ENCODE measurements around the gene PCAT7. TPM values are rescaled to one million over a fixed set of nuclear protein-coding genes. Genes with fewer than 3 reads are reported as not detected.
"Not testable (repeated sequence)": the region's sequence is repeated elsewhere in the genome, so short reads cannot be mapped to it uniquely, and the experiment has no call there.

Gene PCAT7
- total RNA-seq, 5 donors from 2014 or later (not counting 1 experiment from before 2014, with no cell fraction given) = not detected

DNA sequence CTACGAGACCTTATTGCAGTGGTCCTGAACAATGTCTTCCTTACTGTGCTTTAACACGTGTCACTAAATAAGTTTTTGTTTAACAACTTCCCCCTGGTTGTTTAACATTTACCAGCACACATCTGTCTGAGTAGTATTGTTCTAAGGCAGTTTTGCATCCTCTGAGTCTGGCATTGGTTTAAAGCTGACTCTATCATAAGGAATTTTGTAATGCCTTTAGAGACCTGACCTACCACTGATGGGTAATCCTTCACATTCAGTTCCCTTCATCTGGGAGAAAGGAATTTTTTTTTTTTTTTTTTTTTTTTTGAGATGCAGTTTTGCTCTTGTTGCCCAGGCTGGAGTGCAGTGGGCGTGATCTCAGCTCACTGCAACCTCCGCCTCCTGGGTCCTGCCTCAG, 20.0 kb upstream of the PCAT7 start:
- no peaks in the 10 kb centered on the region for H3K4me1 ChIP-seq (ENCODE audit: control insufficient read depth in 1 of 2, extremely low read depth in 1 of 2, insufficient read depth in 2 of 2, low read length in 2 of 2)
- ChIA-PET POLR2A (no interaction called here), CTCF (no interaction called here)
- Mint-ChIP-seq H3K27ac (no peak overlapping the region), H3K36me3 (no peaks in the 10 kb centered on the region), H3K9me3 (no peaks in the 10 kb centered on the region), H3K4me1 (no peaks in the 10 kb centered on the region), H3K27me3 (peaks cover 4 to 31% of the 10 kb centered on the region in 2 donors), H3K4me3 (no peak overlapping the region)
- H3K27ac ChIP-seq (ENCODE audit: low read length) = no peak overlapping the region
- no peak overlapping the region for H3K4me3 ChIP-seq (ENCODE audit: control insufficient read depth in 1 of 2, extremely low read depth in 1 of 2, low read length in 1 of 2)
- no peaks in the 10 kb centered on the region for H3K36me3 ChIP-seq (ENCODE audit: control insufficient read depth in 2 of 2, extremely low read depth in 1 of 2, insufficient read depth in 1 of 2, low read length in 1 of 2)
- no peaks in the 10 kb centered on the region for H3K9me3 ChIP-seq
- ATAC-seq (replicated peaks in 1 of 4) (no peak), DNase-seq (no peak)
- no CpG with 5 or more reads among the region's 4 CpGs for WGBS (ENCODE audit: insufficient coverage)
- H3K27me3 ChIP-seq (replicated peaks in 1 of 2; ENCODE audit: control insufficient read depth in 2 of 2, extremely low read depth in 1 of 2, insufficient read depth in 2 of 2, low read length in 1 of 2) = peaks cover 0 to 3% of the 10 kb centered on the region in 2 experiments

DNA sequence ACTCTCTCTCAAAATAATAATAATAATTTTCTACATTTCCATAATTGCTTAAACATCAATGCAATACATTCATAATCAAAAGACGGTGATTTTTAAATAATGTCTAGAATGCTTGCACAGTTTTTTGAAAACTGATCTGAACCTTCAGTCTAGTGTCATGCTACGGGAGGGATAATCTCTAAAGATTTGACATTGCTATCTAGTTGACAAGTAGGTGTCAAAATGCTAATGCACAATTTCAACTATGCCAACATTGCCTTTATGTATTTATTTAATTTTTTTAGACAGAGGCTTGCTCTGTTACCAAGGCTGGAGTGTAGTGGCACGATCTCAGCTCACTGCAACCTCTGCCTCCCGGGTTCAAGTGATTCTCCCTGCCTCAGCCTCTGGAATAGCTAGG, 16.0 kb upstream of the PCAT7 start:
- Histone ChIP-seq H3K4me3 (ENCODE audit: control insufficient read depth in 1 of 2, extremely low read depth in 1 of 2, low read length in 1 of 2) (no peak overlapping the region), H3K9me3 (no peaks in the 10 kb centered on the region), H3K27me3 (replicated peaks in 1 of 2; ENCODE audit: control insufficient read depth in 2 of 2, extremely low read depth in 1 of 2, insufficient read depth in 2 of 2, low read length in 1 of 2) (peaks cover 0 to 3% of the 10 kb centered on the region in 2 experiments), H3K36me3 (ENCODE audit: control insufficient read depth in 2 of 2, extremely low read depth in 1 of 2, insufficient read depth in 1 of 2, low read length in 1 of 2) (no peaks in the 10 kb centered on the region), H3K27ac (ENCODE audit: low read length) (no peak overlapping the region), H3K4me1 (ENCODE audit: control insufficient read depth in 1 of 2, extremely low read depth in 1 of 2, insufficient read depth in 2 of 2, low read length in 2 of 2) (no peaks in the 10 kb centered on the region)
- POLR2A ChIA-PET = no interaction called here
- Mint-ChIP-seq H3K27ac (no peak overlapping the region), H3K4me1 (no peaks in the 10 kb centered on the region), H3K27me3 (peaks cover 13 to 33% of the 10 kb centered on the region in 2 donors), H3K4me3 (no peak overlapping the region), H3K36me3 (no peaks in the 10 kb centered on the region), H3K9me3 (no peaks in the 10 kb centered on the region)
- CTCF ChIA-PET = no interaction called here
- ATAC-seq (replicated peaks in 1 of 4) (no peak), DNase-seq (no peak)
- WGBS (ENCODE audit: insufficient coverage) = 83% methylated on average over 2 of the region's 4 CpGs

- peaks cover 24 to 34% of the 10 kb centered on the region in 2 donors for H3K27me3 Mint-ChIP-seq
- POLR2A ChIA-PET = not testable (repeated sequence)
Measured at GRCh38 chr9:94544335-94544734, 10.5 kb upstream of the PCAT7 start.

DNA sequence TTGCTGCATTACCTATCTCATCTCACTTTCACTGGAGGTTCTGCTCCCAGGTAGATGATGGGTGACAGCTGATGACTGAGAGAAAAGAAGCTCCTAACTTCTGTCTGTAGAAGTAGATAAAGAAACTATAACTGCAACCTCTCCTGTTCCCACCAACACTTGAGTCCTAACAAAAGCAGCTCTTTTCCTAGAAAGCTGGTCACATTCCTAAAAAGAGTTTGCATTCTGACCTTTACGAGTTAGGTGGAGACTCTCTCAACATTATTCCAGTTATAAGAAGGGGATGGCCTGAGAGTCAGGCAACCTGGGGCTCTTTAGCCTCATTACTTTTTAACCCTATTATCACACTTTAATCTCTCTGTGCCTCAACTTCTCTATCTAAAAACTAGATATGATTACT, 8.9 kb upstream of the PCAT7 start:
- no peak overlapping the region for H3K4me3 Mint-ChIP-seq
- Histone ChIP-seq H3K27me3 (replicated peaks in 1 of 2; ENCODE audit: control insufficient read depth in 2 of 2, extremely low read depth in 1 of 2, insufficient read depth in 2 of 2, low read length in 1 of 2) (no peaks in the 10 kb centered on the region), H3K4me1 (ENCODE audit: control insufficient read depth in 1 of 2, extremely low read depth in 1 of 2, insufficient read depth in 2 of 2, low read length in 2 of 2) (no peaks in the 10 kb centered on the region), H3K4me3 (ENCODE audit: control insufficient read depth in 1 of 2, extremely low read depth in 1 of 2, low read length in 1 of 2) (no peak overlapping the region), H3K9me3 (no peaks in the 10 kb centered on the region), H3K27ac (ENCODE audit: low read length) (no peak overlapping the region), H3K36me3 (ENCODE audit: control insufficient read depth in 2 of 2, extremely low read depth in 1 of 2, insufficient read depth in 1 of 2, low read length in 1 of 2) (no peaks in the 10 kb centered on the region)
- no peaks in the 10 kb centered on the region for H3K9me3 Mint-ChIP-seq
- no peak for ATAC-seq (replicated peaks in 1 of 4)
- no peaks in the 10 kb centered on the region for H3K36me3 Mint-ChIP-seq
- no CpG with 5 or more reads among the region's 1 CpG for WGBS (ENCODE audit: insufficient coverage)
- peaks cover 19 to 33% of the 10 kb centered on the region in 2 donors for H3K27me3 Mint-ChIP-seq
- DNase-seq = no peak
- POLR2A ChIA-PET = no interaction called here
- no peak overlapping the region for H3K27ac Mint-ChIP-seq
- CTCF ChIA-PET = no interaction called here
- H3K4me1 Mint-ChIP-seq = no peaks in the 10 kb centered on the region

More at GRCh38 chr9:94544335-94544734, 10.5 kb upstream of the PCAT7 start:
- H3K9me3 Mint-ChIP-seq; H3K9me3 ChIP-seq; H3K4me1 ChIP-seq (ENCODE audit: control insufficient read depth in 1 of 2, extremely low read depth in 1 of 2, insufficient read depth in 2 of 2, low read length in 2 of 2); ATAC-seq (replicated peaks in 1 of 4); H3K27ac Mint-ChIP-seq; H3K27ac ChIP-seq (ENCODE audit: low read length); DNase-seq; H3K36me3 Mint-ChIP-seq; H3K4me3 Mint-ChIP-seq; H3K36me3 ChIP-seq (ENCODE audit: control insufficient read depth in 2 of 2, extremely low read depth in 1 of 2, insufficient read depth in 1 of 2, low read length in 1 of 2); H3K27me3 ChIP-seq (replicated peaks in 1 of 2; ENCODE audit: control insufficient read depth in 2 of 2, extremely low read depth in 1 of 2, insufficient read depth in 2 of 2, low read length in 1 of 2); CTCF ChIA-PET; H3K4me3 ChIP-seq (ENCODE audit: control insufficient read depth in 1 of 2, extremely low read depth in 1 of 2, low read length in 1 of 2); H3K4me1 Mint-ChIP-seq: not testable (repeated sequence)
- no CpG with 5 or more reads among the region's 5 CpGs for WGBS (ENCODE audit: insufficient coverage)

DNA sequence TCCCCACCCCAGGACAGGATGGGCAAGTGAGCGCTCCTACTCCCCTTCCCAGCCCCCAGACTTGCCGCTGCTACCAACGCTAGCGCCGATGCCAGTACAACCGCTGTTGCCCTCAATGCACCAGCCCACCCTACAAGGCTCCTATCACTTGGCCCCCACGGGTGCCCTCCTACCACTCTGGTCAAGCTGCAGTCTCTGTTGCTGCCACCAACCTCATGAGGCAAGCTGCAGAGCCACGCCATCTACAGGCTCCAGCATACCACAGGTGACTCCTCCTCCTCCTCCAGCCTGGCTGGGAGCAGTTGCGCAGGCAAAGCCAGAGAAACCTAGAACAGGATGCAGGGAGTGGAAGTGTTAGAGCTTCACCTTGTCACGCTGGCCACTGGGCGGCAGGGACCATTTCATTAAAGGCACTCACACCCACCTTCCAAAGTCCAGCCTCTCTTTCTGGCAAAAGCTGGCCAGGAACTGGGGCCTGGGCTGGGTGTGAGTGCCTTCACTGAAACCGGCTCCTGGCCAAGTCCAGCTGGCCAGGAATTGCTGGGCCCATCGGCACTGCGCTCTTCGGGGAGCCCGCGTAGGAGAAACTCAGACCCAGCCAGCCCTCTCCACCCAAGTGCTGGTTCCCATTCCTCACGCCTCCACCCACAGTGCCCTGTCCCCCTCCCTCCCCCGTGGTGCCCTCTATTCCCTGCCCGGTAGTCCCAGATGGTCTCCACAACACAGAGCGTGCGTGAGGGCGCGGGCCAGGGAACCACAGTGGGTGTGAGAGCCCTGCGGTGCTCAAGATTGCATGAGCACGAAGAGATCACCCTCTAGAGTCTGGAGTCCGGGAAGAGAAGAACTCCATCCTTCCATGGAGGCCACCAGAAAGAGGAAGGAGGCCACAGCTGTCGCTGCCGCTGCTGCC, 1.6 kb upstream of the PCAT7 start:
- H3K36me3 ChIP-seq (ENCODE audit: control insufficient read depth in 2 of 2, extremely low read depth in 1 of 2, insufficient read depth in 1 of 2, low read length in 1 of 2) = no peaks in the 10 kb centered on the region
- no peaks in the 10 kb centered on the region for H3K4me1 ChIP-seq (ENCODE audit: control insufficient read depth in 1 of 2, extremely low read depth in 1 of 2, insufficient read depth in 2 of 2, low read length in 2 of 2)
- ATAC-seq (replicated peaks in 1 of 4) (no peak), DNase-seq (no peak)
- whole genome bisulfite sequencing (ENCODE audit: insufficient coverage) = 91% methylated on average over 22 of the region's 29 CpGs
- H3K4me3 Mint-ChIP-seq = no peak overlapping the region
- no peak overlapping the region for H3K4me3 ChIP-seq (ENCODE audit: control insufficient read depth in 1 of 2, extremely low read depth in 1 of 2, low read length in 1 of 2)
- H3K27ac Mint-ChIP-seq = no peak overlapping the region
- H3K27me3 ChIP-seq (replicated peaks in 1 of 2; ENCODE audit: control insufficient read depth in 2 of 2, extremely low read depth in 1 of 2, insufficient read depth in 2 of 2, low read length in 1 of 2) = peaks cover 0 to 20% of the 10 kb centered on the region in 2 experiments
- CTCF ChIA-PET = no interaction called here
- no peaks in the 10 kb centered on the region for H3K4me1 Mint-ChIP-seq
- H3K27ac ChIP-seq (ENCODE audit: low read length) = no peak overlapping the region
- H3K9me3 ChIP-seq = no peaks in the 10 kb centered on the region
- no peaks in the 10 kb centered on the region for H3K9me3 Mint-ChIP-seq
- H3K27me3 Mint-ChIP-seq = peaks cover 17 to 18% of the 10 kb centered on the region in 2 donors
- POLR2A ChIA-PET = no interaction called here
- H3K36me3 Mint-ChIP-seq = no peaks in the 10 kb centered on the region

DNA sequence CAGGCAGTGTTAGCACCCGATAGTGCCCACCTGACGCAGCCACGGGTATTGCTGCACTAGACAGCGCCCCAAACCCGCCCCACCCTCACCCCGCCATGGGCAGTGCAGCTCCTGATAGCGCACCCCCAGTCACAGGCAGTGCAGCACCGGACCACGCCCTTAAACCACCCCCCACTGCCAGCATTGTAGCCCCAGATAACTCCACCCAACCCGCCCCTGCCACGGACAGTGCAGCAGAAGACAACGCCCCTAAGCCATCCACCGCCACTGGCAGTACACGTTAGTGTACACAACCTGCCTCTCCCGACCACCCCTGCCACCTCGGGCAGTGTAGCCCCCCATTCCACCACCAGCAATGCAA, 825 bp upstream of the PCAT7 start:
- Histone ChIP-seq H3K27me3 (replicated peaks in 1 of 2; ENCODE audit: control insufficient read depth in 2 of 2, extremely low read depth in 1 of 2, insufficient read depth in 2 of 2, low read length in 1 of 2) (peaks cover 0 to 22% of the 10 kb centered on the region in 2 experiments), H3K4me1 (ENCODE audit: control insufficient read depth in 1 of 2, extremely low read depth in 1 of 2, insufficient read depth in 2 of 2, low read length in 2 of 2) (no peaks in the 10 kb centered on the region), H3K9me3 (no peaks in the 10 kb centered on the region), H3K36me3 (ENCODE audit: control insufficient read depth in 2 of 2, extremely low read depth in 1 of 2, insufficient read depth in 1 of 2, low read length in 1 of 2) (no peaks in the 10 kb centered on the region), H3K4me3 (ENCODE audit: control insufficient read depth in 1 of 2, extremely low read depth in 1 of 2, low read length in 1 of 2) (no peak overlapping the region), H3K27ac (ENCODE audit: low read length) (no peak overlapping the region)
- WGBS (ENCODE audit: insufficient coverage) = 81% methylated on average over 16 of the region's 16 CpGs
- no peaks in the 10 kb centered on the region for H3K4me1 Mint-ChIP-seq
- H3K27ac Mint-ChIP-seq = no peak overlapping the region
- POLR2A ChIA-PET = interaction anchor here in 1 of 2 donors (0.6 kb wide), 1 partner anchor 23 kb away, joined by 4 read pairs; no protein-coding TSS in a partner anchor
- ATAC-seq (replicated peaks in 1 of 4) (no peak), DNase-seq (no peak)
- H3K4me3 Mint-ChIP-seq = no peak overlapping the region
- no peaks in the 10 kb centered on the region for H3K9me3 Mint-ChIP-seq
- H3K36me3 Mint-ChIP-seq = no peaks in the 10 kb centered on the region
- CTCF ChIA-PET = no interaction called here
- peaks cover 15 to 18% of the 10 kb centered on the region in 2 donors for H3K27me3 Mint-ChIP-seq

Data from T-cell (primary cell).